ENCODE results near the gene LDLRAP1.

DNA sequence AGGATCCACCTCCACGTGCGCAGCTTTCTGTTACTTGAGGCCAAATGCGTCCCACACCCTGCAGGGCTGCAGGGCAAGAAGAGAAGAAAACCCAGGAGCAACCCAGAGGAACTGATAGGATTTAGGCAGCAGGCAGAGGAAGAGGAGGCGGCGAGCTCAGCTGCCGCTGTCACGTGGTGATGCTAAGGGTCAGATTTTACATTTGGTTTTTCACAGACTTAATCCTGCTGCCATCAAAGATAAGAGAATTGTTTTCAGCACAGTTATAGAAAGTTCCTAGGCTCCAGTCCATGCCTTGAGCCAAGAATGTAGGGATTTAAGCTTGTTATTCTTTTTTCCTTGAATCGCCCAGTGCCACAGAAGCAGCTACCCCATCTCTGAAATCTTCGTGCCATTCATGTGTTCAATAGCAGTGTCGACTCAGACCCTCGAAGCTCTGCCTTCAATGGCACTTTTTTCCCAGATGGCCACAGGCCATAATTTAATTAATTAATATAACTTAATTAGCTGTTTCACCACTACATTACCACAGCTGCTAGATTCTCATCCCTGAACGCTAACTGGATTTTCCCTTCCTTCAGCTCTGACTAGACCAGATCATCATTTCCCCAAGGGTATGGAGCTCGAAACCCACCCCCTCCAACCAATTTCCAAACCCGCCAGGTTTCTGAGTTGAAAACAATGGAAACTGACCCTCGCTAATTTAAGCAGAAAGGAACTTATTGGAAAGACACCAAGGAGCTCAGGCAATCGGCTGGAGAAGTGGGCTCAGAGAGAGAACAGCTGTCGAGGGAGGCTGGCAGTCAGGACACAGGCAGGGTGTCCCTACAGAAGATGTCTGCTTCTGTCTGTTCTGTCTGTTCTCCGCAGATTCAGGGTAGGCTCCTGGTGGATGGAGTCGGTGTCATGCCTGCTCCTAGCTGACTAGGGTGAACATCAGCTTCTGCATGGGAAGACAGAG is 36.2 kb downstream of the LDLRAP1 start:
- TF ChIP-seq, protein P1, sequence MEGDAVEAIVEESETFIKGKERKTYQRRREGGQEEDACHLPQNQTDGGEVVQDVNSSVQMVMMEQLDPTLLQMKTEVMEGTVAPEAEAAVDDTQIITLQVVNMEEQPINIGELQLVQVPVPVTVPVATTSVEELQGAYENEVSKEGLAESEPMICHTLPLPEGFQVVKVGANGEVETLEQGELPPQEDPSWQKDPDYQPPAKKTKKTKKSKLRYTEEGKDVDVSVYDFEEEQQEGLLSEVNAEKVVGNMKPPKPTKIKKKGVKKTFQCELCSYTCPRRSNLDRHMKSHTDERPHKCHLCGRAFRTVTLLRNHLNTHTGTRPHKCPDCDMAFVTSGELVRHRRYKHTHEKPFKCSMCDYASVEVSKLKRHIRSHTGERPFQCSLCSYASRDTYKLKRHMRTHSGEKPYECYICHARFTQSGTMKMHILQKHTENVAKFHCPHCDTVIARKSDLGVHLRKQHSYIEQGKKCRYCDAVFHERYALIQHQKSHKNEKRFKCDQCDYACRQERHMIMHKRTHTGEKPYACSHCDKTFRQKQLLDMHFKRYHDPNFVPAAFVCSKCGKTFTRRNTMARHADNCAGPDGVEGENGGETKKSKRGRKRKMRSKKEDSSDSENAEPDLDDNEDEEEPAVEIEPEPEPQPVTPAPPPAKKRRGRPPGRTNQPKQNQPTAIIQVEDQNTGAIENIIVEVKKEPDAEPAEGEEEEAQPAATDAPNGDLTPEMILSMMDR (conservative IDR thresholded peaks at IDR 0.05; ENCODE audit: low read depth, low read length): no peak
- no peak for TF ChIP-seq SMC3 (IDR thresholded peaks at IDR 0.05; ENCODE audit: low read depth, low read length)
- TF ChIP-seq POLR2A (IDR thresholded peaks at IDR 0.05; ENCODE audit: low read depth, low read length): no peak
- TF ChIP-seq NFE2L2 (IDR thresholded peaks at IDR 0.05; ENCODE audit: low read depth, low read length): no peak
- TF ChIP-seq MXI1 (IDR thresholded peaks at IDR 0.05; ENCODE audit: borderline replicate concordance, low read depth, low read length): no peak
- TF ChIP-seq RAD21 (IDR thresholded peaks at IDR 0.05; ENCODE audit: low read length): no peak
- TF ChIP-seq CEBPB (IDR thresholded peaks at IDR 0.05; ENCODE audit: low read depth, low read length): no peak
- TF ChIP-seq, protein P2, sequence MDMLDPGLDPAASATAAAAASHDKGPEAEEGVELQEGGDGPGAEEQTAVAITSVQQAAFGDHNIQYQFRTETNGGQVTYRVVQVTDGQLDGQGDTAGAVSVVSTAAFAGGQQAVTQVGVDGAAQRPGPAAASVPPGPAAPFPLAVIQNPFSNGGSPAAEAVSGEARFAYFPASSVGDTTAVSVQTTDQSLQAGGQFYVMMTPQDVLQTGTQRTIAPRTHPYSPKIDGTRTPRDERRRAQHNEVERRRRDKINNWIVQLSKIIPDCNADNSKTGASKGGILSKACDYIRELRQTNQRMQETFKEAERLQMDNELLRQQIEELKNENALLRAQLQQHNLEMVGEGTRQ (IDR thresholded peaks at IDR 0.05; ENCODE audit: low read depth, low read length): peak; percentile 14; the same call in 1 of the 2 replicates
- TF ChIP-seq BHLHE40 (IDR thresholded peaks at IDR 0.05; ENCODE audit: low read depth, low read length): no peak
- no peak for TF ChIP-seq RFX5 (IDR thresholded peaks at IDR 0.05; ENCODE audit: low read depth, low read length)
- no peak for TF ChIP-seq FOS (IDR thresholded peaks at IDR 0.05; ENCODE audit: low read depth, low read length)
- TF ChIP-seq MAZ (IDR thresholded peaks at IDR 0.05; ENCODE audit: borderline replicate concordance, low read depth, low read length): no peak
- TF ChIP-seq MAFK (IDR thresholded peaks at IDR 0.05; ENCODE audit: low read depth, low read length): no peak
- TF ChIP-seq RCOR1 (IDR thresholded peaks at IDR 0.05; ENCODE audit: insufficient replicate concordance, low read length): no peak
